NOMO-1 treated with DMSO at 0.1 percent for 48 hours (cell line): ENCODE results near the gene CHP2.
"Not testable (repeated sequence)": the region's sequence is repeated elsewhere in the genome, so short reads cannot be mapped to it uniquely, and the experiment has no call there.

Source experiments
- DNase-seq: peaks from one replicate; lab custom pipeline; 2025; ENCODE audit not compliant: unreplicated experiment; lab: John Stamatoyannopoulos, UW

Gene CHP2

DNA sequence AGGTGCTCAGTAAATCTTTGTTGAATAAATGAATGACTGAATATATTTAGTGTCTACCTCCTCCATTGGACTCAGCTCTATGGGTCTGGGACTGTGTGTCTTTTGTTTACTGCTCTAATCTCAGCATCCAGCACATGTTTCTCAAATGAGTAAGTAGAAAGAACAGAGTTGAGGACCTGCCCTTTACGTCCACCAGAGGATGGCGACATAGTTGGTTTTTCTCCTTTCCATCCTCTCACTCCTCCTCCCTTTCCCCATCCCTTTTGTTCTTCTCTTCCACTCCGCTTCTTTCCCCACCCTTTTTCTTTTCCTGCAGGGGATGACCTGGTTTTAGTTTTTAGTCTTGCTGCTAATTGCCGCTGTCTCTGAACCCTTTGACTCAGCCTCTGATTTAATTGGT is 12.1 kb upstream of the CHP2 start:
- no peak for DNase-seq

DNA sequence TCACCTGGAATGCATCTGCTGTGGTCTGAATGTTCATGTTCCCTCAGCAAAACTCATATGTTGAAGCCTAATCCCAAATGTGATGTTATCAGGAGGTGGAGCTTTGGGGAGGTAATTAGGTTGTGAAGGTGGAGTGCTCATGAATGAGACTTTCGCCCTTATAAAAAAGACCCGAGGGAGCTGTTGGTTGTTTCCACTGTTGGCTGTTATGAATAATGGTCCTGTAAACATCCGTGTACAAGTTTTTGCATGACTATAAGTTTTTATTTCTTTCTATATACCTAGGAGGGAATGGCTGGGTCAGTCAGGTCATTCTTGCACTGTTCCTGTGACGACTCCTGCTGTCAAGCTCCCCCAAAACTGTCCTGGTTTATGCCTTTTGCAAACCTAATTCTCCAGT is 9.6 kb upstream of the CHP2 start:
- no peak for DNase-seq

DNA sequence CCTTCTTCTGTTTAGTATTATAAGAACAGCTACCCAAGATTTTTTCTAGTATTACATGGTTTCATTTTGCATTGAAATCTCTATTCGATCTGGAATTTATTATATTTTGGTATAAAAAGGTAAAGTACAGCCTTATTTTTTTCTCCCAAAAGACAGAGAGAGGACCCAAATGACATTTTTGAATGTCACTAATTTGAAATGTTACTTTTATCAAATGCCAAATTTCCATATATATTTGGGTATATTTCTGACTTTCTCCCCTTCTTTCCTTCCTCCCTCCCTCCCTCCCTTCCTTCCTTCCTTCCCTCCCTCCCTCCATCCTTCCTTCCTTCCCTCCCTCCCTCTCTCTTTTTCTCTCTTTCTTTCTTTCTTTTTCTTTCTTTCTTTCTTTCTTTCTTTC is 6.2 kb upstream of the CHP2 start:
- no peak for DNase-seq

DNA sequence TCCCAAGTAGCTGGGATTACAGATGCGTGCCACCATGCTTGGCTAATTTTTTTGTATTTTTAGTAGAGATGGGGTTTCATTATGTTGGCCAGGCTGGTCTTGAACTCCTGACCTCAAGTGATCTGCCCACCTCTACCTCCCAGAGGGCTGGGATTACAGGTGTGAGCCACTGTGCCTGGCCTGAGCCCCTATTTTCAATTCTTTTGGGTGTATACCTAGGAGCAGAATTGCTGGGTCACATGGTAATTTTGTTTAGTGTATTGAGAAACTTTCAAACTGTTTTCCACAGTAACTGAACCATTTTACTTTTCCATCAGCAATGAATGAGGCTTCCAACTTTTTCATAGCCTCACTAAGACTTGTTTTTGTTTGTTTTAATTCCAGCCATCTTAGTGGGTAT is 3.8 kb upstream of the CHP2 start:
- DNase-seq, result not testable (repeated sequence)

DNA sequence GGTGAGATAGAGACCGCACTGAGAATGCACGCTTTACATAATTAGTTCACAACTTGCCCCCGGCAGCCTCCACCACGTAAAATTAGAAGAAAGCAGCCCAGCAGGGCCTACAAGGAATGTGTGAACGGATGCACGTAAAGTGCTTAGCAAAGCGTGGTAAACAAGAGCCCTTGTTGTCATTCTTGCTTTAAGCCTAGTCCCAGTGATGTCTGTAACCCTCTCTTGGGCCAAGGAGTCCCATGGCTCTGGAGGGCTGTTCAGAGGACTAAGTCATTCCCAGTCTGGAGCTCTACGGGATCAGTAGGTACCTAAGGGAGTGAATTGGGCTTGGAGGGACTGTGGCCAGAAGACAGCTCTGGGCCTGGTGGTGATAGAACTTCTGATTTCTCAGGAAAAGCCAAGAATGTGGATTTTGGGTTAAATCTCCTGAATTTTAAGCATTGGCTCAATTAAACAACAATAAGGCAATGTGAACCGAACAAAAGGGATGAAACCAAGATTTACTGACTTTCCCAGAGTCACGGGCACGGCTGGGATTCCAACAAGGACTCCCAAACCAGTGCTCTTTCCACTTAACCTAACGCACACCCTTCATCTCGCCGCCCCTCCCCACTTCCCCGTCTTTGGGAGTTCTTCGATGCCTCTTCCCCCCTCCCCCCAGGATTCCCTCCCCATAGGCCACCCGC is 775 bp upstream of the CHP2 start:
- no peak for DNase-seq

DNA sequence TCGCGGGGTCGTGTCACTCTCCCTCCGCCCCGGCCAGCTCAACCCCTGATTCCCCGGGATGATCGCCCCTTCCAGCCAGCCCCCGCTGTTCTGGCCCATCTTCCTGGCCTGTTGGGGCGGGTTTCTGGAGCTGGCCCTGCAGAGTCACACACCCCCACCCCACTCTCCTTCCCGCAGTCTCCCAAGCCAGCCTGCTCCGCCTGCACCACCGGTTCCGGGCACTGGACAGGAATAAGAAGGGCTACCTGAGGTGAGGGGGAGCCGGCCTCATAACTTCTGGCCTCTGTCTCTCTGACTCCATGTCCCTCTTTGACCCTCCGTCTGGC is 621 bp downstream of the CHP2 start:
- DNase-seq, result no peak

DNA sequence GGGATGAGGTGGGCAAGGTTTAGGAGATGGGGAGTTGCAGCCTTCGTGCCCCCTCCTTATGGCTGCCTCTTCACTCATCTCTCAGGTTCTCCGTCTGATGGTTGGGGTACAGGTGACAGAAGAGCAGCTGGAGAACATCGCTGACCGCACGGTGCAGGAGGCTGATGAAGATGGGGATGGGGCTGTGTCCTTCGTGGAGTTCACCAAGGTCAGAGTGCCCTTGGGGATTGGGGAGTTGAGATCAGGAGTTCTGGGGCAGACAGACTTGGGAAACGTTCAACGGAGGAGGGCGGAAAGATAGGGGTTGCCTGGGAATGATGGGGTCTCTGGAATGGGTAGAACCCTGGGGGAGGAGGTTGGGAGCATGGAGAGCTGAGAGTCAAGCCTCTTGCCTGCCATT is 2.3 kb downstream of the CHP2 start:
- no peak for DNase-seq

DNA sequence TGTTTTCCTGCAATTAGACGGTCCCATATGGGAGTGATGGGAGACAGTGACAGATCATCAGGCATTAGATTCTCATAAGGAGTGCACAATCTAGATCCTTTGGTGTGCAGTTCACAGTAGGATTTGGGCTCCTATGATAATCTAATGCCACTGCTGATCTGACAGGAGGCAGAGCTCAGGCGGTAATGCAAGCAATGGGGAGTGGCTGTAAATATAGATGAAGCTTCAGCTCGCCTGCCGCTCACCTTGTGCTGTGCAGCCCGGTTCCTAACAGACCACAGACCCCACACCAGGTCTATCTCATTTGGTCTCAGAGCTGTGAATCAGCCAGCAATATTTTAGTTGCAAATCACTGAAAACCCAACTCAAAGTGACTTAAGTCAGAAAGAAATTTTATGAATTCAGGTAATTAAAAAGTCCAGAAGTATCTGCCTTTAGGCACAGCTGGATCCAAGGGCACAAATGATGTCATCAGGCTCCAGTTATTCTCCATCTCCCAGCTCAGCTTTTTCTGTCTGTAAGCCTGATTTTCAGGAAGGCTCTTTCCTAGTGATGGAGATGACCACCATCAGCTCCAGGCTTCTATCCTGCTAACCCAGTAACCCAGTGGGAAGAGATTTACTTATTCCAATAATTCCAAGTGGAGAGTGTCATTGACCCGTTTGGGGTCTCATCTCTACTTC is 3.3 kb downstream of the CHP2 start:
- no peak for DNase-seq

DNA sequence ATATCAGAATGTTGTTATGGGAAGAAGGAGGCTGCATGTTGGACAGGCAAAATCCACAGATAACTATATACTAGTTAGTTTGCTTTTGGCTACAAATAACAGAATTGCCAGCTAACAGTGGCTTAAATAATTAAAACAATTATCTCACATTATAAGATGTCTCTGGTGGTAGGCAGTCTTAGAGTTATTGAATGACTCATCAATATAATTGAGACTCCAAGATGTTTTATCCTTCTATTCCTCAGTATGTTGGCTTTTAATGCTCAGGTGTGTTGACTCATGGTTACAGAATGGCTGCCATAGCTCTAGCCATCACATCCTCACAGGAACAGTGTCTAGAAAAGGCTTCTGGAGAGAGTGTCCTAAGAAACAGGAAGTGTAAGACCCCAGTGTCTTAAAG is 11.1 kb downstream of the CHP2 start:
- no peak for DNase-seq

DNA sequence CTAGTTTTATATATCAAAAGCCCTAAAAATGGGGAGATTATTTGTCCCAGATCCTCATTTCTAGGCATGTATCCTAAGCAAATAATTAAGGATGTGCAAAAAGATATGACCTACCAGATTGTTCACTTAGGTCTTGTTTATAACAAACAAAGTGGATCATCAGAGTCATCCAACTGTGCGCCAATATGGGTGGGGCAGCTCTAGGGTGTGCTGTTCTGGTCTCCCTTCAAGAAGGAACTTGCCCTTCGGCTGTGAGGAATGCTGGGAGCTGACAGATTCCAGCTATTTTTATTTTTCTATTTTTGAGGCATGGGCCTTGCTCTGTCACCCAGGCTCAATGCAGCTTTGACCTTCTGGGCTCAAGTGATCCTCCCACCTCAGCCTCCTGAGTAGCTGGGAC is 13.8 kb downstream of the CHP2 start:
- no peak for DNase-seq

DNA sequence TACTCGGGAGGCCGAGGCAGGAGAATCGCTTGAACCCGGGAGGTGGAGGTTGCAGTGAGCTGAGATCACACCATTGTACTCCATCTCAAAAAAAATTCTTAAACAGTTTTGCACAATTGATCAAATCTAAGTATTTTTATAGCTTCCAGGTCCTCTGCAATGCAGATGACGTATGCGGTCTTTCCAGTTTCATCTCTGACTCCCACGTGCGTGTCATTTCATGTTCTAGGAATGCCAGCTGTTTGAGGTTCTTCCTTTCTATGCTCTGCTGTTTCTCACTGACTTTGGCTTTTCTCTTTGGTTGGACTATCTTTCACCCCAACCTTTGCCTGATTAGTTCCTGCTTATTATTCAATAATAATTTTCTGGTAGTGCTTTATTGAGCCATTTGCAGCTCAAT is 16.2 kb downstream of the CHP2 start:
- no peak for DNase-seq

DNA sequence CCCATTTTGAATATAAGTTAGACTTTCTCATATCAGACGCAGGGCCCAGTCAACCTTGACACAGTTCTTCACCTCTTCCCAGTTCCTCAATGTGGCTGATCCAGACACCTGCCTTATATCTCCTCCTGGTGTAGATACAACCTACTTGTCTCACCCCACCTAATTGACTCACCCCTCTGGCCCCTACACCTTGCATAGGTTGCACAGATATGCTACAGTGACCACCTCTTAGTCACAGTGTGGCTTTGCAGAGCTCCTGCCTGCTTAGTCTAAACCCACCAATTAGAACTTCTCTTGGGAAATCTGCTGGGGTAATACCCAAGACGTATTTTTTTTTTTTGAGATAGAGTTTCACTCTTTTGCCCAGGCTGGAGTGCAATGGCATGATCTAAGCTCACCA is 16.8 kb downstream of the CHP2 start:
- no peak for DNase-seq

DNA sequence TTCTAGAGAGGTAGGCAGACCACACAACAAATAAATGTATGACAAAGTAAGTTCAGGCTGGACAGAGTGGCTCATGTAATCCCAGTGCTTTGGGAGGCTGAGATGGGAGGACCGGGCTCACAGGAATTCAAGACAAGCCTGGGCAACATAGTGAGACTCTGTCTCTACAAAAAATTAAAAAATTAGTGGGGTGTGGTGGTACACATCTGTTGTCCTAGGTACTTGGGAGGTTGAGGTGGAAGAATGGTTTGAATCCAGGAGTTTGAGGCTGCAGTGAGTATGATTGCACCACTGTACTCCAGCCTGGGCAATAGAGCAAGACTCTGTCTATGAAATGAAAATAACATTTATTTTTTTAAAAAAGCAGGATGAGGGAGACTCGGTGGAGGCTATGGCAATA is 18.5 kb downstream of the CHP2 start:
- no peak for DNase-seq

DNA sequence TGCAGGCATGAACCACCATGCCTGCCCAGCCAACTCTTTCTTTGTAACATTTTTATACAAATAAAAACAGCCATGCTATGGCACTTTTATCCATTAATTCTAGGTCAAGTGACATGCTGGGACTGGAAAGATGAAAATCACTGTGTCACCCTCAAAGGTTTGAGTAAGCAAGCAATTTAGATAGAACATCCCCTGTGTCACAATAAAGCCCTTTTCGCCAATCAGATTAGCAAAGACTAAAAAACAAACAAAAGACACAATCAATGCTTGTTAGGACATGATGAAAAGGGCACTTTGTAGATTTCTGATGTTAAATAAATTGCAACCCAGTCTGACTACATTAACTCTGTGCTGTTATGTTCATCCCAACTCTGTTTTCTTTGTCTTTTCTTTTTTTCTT is 26.4 kb downstream of the CHP2 start:
- no peak for DNase-seq

DNA sequence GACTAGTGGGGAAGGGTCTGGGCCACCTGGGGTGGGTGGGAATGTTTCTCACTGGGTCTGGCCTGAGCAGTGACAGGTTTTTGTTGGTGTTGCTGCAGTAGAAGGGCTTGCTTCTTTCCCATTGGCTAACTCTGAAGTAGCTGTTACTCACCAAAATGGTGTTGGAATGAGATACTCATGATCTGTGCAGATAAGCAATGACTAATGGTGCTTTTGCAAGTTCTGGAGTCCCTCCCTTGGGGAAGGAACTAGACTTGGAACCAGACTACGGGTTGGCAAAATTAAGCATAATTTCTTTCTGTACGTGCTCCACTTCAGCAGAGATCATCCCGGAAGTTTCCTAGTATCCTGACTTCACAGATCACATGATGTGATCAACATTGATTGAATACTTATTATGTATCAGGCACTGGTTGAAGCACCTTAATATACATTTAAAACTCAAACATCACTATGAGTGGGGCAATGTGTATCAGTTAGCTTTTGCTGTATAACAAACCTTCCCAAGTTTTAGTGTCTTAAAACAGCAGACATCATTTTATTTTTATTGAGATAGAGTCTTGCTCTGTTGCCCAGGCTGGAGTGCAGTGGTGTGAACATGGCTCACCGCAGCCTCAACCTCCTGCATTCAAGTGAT is 30.1 kb downstream of the CHP2 start:
- DNase-seq, result no peak

DNA sequence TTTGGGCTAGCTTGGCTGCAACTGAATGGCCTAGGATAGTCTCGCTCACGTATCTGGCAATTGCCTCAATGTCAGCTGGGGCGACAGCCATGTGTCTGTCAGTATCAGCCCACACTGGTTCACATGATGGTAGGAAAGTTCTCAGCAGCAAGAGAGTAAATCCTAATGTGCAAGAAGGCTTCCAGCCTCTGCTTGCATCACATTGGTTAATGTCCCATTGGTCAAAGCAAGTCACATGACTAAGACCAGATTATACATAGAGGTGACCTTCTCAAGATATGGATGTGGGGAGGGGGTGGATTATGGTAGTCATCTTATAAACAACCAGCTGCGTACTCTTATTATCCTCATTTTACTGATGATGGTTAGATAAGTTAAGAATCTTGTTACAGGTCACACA is 31.0 kb downstream of the CHP2 start:
- no peak for DNase-seq

DNA sequence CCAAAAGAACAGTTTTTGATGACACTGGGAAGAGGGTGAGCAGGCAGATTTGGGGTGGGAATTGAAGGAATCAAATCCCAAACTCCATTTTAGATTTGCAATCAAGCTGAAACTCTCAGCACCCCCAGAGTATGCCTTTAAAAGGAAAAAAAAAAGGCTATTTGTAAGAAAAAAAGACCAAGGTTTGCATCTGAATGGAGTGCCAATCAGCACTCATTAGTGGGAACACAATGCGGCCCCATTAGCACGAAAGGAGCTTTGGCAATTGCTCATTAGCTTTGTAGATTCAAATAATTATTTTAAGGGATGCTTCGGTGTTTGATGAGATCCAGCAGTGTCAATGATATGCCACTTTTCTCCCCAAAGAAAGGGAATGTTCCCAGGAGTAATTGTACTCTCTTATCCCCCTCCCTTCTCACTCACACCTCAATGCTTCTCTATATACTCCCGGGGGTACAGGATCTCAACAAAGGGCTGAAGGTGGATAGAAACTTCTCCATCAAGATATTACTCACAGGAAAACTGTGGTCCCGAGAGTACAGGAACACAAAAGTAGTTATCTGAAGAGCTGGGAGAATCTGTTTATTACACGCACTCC is 32.2 kb downstream of the CHP2 start:
- DNase-seq, result no peak

DNA sequence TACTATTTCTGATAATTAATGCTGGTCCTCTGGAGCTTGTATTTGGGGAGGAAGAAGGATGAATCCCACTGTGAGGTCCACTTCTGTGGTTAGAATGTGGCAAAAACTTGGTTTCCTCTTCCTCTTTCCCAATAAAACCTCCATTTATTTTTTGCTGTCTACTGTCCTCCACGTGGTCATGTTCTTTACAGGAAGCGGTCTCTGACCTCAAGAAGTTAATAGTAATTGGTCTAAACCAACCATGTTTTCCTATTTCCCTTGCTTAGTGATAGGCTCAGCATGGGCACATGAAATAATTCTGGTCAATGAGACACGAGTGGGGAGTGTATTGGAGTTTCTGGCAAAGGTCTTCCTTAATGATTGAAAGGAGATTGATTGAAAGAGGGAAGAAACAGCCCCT is 33.9 kb downstream of the CHP2 start:
- peak; percentile 91 for DNase-seq

DNA sequence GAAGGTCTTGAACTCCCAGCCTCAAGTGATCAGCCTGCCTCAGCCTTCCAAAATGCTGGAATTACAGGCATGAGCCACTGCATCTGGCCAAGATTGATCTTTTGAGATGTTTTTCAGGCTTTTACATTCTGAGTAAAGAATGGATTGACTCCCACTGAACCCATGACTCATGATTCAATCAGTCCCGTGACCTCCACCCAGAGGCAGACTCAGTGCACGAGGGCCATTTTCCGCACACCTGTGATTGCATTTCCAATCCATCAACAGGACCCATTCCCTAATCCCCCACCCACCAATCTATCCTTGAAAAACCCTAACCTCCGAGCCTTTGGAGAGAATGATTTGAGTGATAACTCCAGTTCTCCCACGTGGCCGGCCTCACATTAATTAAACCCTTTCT is 40.6 kb downstream of the CHP2 start:
- DNase-seq, result no peak

DNA sequence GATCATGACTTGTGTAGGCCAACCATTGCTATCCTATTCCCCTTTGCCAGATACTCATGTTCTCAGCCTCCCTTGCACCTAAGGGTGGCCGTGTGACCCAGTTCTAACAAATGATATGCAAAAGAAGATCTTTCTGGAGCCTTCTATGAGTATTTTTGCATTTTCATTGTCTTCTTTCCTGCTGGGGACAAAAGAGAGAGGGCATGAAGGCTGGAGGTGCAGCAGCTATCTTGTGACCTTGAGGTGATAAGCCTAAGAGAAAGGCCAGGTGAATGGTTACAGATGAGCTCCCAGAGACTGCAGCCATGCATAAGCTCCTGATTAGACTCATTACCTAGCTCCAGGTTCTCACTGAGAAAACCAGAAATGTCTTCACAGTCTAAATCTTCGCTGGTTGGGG is 42.1 kb downstream of the CHP2 start:
- no peak for DNase-seq

DNA sequence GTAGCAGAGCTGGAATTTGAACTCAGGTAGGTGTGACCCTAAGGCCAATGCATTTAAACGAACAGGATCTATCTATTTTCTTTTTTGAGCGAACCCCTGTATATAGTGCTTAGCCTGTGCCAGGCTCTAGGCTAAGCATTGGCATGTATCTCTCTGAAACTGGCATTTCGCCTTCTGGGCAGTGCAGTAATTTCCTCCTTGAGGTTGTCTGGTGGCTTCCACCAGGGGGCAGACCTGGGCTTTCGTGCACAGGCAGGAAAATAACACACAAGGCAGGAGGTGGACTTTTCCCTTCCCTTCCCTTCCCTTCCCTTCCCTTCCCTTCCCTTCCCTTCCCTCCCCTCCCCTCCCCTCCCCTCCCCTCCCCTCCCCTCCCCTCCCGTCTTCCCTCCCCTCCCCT is 46.6 kb downstream of the CHP2 start:
- DNase-seq, result peak; percentile 47

DNA sequence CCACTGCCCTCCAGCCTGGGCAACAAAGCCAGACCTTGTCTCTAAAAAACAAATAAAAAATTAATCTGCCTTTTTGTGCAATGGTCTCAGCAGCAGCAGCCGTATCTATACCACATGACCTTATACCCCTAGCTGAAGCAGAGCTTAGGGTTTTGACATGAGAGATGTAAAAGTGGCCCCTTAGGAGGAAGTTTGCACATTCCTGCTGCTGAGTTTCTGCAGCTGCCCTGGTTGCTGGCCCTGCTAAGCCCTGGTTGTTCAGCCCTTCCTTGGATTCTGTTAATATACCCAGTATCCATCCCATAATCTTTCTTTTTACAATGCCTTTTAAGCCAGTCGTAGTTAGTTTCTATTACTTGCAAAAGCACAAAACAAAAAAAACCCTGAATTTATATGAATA is 48.0 kb downstream of the CHP2 start:
- peak; percentile 33 for DNase-seq
